ENCODE data around the gene GSDMA. TPM values are rescaled to one million over a fixed set of nuclear protein-coding genes. Genes with fewer than 3 reads are reported as not detected.

GSDMA gene
- total RNA-seq, 1 donor from 2014 or later, result 1.9 TPM

DNA sequence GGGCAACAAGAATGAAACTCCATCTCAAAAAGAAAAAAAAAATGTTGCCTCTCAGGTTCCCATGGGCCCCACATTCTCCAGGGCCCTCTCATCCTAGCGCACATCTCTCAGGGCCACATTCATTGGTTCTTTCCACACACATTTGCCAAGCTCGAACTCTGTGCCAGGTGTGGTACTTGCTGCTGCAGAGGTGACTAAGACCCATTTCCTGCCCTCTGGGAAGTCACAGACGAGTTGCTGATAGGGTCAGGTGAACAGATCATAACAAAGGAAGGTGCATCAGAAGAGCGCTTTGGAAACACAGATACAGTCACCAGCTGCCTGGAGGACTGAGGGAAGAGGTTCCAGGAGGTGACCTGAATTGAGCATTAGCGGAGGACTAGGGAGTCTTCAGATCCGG lies 1.0 kb downstream of the GSDMA start:
- peak; percentile 68 for ATAC-seq

DNA sequence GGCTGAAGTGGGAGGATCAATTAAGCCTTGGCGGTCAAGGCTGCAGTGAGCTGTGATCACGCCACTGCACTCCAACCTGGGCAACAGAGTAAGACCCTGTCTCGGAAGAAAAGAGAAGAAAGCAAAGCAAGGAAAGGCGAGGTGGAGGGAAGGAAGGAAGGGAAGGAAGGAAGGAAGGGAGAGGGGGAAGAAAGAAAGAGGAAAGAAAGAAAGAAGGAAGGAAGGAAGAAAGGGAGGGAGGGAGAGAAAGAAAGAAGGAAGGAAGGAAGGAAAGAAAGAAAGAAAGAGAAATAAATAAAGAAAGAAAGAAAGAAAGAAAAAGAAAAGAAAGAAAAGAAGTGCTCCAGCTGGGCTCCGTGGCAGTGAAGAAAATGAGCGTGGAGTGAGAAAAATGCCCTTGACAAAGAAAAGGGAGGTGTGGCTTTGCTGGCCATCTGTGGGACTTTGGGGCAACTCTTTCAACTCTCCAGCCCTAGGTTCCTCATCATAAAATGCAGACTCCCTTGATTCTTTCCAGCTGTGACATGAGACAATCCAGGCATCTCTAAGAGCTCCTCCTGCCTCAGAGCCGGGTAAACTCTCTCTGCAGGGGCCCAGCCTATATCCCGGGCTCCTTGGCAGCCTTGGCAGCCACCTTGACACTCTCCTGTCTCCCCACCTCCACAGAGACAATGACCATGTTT lies 2.4 kb downstream of the GSDMA start:
- ATAC-seq, result no peak

DNA sequence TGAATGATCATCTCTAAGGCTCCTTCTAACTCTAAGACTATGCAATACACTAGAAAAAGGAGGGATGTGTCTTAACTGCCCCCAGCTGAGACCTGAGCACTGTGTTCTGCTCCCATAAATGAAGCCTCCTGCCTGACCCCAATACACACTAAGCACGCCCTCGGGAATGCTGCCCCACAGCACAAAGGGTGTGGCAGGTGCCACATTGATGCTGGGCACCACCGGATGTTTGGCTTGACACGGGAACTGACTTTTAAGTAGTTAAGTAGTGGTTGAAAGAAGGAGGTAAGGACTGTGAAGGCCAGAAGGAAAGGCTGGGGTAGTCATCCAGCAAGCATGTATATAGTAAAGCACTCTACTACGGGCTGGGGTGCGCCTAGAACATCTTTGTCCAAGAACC lies 4.0 kb downstream of the GSDMA start:
- no peak for ATAC-seq

DNA sequence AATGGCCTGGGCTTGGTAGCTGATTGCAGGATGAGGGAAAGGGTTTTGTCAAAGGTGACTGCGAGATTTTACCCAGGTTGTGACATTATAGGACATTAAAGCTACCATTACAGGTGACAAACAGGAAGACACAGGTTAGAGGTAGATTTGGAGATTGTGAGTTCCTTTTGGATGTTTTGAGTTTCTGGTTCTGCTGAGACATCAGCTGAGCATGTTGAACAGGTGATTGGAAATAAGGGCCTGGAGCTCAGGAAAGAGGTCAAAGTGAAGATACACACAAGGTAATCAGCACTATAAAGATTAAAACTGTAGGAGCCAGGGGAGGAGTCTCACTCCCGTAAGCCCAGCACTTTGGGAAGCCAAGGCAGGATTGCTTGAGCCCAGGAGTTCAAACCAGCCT lies 6.0 kb downstream of the GSDMA start:
- ATAC-seq, result no peak

DNA sequence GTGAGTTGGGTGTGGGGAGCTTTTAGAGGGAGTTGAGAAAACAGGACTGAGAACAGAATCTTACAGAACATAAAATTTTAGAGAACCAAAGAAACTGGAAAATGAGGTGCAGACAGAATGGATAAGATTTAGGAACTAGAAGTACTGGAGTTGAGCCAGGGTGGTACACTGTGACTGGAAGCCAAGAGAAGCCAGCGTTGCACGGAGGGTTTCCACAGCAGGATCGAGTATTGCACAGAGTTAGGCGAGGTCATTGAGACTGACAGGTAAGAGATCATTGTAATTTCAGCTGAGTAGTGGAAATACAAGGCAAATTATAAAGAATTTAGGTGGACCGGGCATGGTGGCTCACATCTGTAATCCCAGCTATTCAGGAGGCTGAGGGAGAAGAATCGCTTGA lies 6.6 kb downstream of the GSDMA start:
- no peak for ATAC-seq

DNA sequence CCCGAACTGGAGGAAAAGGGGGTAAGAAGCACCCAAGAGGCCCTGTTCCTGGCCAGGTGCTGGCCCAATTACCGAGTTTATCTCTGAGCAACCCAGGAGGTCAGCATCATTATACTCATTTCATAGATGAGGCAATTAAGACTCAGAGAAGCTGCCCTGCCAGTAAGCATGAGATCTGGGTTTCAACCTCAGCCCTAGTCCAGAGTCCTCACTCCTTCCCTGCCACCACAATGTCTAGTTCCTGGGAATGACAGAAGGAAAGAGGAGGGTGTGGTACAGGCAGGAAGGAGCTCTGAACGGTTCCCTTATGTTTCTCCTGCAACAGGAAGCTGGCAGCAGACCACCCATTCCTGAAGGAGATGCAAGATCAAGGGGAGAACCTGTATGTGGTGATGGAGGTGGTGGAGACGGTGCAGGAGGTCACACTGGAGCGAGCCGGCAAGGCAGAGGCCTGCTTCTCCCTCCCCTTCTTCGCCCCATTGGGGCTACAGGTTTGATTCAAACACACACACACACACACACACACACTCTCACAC lies 7.4 kb downstream of the GSDMA start:
- ATAC-seq, result no peak

DNA sequence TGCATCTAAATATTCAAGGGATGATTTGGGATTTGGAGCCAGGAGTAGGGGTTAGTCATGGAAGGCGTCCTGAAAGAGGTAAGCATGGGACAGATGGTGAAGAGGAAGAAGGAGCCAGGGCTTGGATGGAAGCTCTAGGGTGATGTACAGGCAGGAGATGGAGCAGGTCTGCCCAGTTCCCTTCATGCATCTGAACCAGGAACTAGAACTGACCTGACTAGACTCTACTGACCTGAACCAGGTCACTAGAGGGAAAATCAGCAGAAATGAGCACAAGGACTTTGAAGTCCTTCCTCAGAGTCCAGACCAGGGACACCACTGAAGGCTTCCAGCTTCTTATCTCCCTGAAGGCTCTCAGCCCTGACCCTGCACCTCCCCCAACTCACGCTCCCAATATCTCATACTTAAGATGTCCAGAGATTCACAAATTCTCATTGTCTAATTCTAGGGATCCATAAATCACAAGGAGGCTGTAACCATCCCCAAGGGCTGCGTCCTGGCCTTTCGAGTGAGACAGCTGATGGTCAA lies 8.3 kb downstream of the GSDMA start:
- ATAC-seq, result peak; percentile 54

DNA sequence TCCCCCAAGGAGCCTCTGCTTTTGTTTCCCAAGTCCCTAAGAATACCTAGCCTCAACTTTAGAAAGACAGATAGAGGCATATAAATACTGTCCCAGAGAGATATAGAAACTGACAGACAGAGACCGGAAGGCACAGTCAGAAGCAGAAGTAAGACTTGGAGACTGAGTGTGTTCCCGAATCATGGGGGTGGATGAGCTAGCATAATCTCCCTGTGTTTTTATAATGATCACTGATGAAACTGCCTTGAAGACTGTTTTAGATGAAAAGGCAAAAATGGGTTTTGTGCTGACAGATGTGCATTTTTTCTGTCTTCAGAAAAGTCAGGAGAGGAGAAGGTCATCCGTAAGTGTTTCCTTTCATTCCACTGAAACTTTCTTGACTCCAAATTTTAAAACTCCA lies 9.5 kb downstream of the GSDMA start:
- no peak for ATAC-seq

DNA sequence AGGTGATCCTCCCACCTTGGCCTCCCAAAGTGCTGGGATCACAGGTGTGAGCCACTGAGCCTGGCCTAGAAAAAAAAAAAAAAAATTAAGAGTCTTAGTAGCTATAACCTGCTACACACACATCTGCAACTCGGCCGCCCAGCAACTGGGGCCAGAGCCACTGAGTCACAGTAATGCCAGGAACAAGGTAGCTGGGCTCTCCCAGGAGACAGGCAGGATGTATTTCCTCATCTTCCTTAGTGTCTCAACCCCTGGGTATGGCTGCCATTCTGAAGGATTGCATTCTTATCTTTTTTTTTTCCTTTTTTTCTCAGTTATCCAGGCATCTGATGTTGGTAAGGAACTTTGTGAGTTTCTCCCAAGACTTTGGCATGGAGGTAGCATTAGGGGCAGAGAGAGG lies 10.7 kb downstream of the GSDMA start:
- peak; percentile 31 for ATAC-seq

DNA sequence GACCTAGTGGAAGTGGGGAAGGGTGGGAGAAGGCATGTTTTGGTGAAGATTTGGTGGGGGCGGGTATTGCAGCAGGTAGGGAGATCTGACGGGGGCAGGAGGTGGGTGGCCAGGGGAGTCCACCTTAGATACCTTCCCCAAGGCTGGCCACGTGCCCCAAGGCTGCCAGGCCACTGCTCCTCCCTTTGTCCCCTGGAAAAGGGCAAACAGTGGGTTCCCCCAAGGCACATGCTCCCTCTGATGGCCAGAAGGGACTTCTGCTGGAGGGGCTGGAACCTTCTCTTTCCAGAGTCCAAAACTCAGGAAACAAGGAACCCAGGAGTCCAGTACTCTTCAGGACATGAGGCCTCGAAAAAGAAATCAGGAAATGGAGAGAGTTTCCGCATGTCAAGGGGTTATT lies 11.6 kb downstream of the GSDMA start:
- no peak for ATAC-seq

DNA sequence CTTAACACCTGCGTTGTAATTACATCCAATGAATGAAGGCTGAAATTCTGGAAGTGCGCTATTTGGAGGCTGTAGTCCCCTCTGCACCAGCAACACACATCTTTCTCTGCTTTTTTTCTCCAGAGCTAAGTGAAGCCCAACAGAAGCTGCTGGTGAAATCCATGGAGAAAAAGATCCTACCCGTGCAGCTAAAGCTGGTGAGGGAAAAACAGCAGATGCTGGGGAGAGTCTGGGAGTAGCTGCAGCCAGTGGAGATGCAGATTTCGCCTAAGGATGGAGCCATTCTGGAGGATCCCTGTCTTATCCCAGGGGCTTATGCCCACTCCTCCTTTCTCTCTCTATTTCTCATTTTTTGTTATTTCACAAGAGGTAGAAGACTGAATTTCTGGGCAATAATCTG lies 13.0 kb downstream of the GSDMA start:
- no peak for ATAC-seq

DNA sequence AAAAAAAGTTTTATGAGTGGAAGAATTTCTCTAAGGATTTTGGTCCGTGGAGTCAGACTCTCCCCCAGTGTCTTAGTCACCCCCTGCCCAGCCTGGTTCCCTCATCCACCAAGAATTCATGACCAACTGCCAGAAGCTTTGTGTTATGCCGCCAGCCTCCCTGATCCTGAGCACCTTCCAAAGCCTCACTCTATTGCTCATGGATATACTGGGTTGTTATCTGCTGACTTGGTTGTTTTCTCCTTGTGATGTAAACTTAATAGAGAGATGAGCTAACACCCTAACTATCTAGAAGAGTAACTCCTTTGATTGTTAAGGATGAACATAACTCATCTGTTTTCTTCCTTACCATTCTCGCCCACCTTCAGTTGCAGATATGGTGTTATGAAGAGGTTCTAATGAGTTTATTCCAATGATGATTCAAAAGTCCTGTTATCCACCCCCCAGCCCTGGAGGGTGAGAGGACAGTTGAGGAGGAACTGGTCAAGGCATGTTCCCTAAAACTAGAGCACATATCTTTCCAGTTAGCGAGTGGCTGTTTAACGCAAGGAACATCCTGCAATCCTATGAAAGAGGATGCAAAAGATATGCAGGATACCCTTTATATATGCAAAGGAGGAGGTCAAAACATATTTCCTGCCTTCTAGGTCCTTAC lies 16.3 kb downstream of the GSDMA start:
- peak; percentile 41 for ATAC-seq

DNA sequence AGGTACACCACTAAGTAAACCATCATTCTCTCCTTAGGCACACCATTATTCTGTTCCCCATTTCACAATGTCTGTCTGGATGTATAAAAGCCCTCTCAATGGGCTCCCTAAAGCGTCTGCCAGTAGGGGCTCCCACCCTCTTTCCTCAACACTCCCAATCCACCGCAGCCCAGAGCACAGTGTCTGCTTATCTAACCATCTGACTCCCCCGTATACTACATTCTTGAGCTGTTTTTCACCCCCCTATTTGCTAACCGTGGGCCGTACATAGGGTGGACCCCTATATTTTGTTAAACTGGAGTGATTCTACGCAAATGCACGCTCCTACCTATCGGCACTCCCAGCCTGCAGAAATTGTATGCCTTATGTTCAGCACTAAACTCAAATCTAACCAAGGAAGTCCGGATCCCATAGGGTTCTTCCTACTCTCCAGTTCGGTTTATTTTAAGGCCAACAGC lies 17.1 kb downstream of the GSDMA start:
- peak; percentile 13 for ATAC-seq

DNA sequence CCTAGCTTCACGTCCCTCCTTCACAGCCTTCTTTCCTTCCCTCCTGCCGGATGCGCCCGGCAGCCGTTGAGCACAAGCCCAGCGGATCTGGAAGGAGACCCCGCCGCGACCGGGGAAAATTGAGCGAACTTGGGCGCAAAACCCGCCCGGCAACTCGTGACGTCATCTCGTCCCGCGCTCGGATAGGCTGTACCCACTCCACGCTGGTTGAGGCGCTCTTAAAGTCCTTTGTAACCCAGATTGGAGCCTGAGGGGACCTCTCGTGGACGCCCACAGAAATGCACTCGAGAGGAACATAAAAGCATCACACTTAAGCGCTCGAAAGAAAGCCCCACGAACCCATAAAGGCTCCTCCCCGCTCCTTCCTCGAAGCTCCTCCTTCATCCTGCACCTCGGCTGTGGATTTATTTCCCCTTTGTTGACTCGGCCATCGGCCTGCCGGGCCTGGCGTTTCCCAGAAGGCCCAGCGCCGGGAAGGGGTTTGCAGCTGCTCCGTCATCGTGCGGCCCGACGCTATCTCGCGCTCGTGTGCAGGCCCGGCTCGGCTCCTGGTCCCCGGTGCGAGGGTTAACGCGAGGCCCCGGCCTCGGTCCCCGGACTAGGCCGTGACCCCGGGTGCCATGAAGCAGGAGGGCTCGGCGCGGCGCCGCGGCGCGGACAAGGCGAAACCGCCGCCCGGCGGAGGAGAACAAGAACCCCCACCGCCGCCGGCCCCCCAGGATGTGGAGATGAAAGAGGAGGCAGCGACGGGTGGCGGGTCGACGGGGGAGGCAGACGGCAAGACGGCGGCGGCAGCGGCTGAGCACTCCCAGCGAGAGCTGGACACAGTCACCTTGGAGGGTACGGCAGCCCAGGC lies 17.8 kb downstream of the GSDMA start, which contains the start of gene PSMD3:
TSS of gene PSMD3 (plus strand) at position 457 of the 856 bp plus-strand sequence. CDS start at position 621, 164 bp downstream.
- peak; percentile 96 for ATAC-seq

DNA sequence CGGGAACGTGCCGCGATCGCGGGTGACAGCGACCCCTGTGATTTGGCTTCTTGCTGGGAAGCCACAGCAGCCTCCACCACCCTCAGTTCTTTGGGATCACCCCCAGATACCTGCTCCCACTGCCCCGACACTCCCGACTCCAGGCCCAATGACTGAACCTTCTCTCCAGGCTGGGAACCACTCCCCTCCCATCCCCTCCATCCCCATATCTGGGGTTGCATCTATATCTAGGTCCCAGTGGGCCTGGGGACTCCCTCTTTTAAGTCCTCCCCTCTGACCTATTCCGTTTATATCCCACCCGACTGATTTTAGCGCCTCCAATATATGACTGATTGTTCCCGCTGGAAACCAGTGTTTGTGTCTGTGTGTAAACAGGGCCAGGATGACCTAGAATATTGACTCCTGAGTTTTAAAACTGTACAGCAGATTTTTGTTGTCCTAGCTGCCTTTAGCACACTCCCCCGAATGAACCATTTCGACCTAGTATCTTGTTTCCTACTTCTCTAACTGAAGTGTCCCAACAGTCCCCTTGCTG lies 18.5 kb downstream of the GSDMA start:
- ATAC-seq, result peak; percentile 19

DNA sequence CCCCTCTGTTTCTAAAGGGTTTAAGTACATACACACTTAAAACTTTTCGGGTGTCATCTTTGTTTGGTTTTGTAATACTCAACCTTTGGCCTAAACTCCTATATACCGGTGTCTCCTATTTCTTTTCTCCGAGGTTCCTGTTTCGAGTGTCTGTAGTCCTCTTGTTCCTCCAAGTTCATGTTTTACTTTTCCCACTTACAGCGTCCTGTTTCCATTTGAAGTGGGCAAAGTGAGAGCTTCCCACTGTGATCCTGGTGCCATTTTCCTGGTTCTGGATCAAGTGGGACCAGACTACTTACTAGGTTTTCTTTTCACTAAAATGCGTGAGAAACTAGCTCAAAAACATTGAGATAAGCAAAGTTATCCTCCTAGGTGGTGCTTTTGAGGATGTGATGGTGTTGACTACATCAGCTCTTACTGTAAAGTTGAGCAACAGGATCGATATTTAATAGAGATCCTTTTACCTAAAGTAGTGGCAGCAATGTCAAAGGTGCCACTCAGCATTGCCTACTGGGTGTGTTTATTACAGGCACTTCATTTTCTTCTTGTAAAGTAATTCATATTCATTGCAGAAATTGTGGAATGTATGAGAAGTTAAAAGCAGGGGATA lies 19.1 kb downstream of the GSDMA start:
- ATAC-seq, result no peak

DNA sequence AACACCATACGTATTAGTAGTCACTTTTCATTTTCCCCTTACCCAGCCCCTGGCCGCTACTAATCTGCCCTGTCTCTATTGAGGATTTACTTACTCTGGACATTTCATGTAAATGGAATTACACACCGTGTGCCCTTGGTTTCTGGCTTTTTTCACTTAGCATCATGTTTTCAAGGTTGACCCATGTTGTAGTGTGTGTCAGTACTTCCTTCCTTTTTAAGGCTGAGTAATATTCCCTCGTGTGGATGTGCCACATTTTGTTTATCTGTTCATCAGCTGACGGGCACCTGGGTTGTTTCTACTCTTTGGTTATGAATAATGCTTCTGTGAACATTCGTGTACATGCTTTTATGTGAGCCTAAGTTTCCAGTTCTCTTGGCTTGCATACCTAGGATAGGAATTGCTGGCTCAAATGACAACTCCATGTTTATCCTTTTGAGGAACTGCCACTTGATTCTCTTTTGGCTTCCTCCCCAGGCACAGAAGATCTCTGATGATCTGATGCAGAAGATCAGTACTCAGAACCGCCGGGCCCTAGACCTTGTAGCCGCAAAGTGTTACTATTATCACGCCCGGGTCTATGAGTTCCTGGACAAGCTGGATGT lies 25.5 kb downstream of the GSDMA start:
- no peak for ATAC-seq

DNA sequence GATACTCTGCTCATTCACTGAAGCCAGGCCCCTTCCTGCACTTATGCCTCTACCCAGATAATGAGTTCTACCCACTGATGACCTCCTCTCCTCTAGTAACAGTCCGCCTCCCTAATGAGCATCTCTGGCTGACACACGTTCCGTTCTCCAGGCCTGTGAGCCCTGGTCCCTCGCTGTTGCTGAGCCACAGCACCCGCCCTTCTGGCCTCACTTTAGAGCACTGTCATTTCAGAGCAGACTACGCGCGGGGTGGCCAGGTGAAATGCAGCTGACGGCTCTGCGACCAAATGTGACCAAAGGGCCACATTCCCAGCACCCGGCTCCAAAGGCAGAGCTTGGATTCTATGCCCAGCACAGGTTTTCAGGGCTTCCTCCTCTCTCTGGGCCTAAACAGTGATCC lies 31.6 kb downstream of the GSDMA start:
- ATAC-seq, result no peak

DNA sequence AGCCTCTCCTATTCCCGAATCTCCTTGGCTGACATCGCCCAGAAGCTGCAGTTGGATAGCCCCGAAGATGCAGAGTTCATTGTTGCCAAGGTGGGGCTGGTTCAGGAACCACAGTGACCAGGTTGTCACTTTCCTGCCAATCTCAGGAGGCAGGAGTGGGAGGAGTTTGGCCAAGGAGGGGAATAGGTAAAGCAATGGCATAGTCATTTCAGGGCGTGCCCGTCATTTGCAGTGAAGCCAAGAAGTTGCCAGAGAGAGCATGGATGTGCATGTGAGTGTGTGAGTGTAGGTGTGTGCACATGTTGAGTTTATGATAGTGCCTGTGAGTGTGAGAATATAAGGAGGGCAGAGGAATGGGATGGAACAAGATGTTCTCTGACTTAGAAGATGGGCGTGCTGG lies 32.6 kb downstream of the GSDMA start:
- ATAC-seq, result peak; percentile 76

DNA sequence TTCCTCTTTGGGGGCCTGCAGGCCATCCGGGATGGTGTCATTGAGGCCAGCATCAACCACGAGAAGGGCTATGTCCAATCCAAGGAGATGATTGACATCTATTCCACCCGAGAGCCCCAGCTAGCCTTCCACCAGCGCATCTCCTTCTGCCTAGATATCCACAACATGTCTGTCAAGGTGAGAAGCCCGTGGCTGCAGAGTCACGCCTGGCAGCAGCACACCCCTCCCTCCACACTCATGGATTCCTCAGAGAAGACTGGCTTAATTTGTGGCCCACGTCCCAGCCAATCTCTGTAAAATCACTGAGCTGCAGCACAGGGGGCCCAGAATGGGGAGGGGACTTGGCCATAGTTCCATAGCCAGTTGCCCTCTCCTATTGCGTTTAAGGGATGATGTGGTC lies 33.4 kb downstream of the GSDMA start:
- no peak for ATAC-seq

DNA sequence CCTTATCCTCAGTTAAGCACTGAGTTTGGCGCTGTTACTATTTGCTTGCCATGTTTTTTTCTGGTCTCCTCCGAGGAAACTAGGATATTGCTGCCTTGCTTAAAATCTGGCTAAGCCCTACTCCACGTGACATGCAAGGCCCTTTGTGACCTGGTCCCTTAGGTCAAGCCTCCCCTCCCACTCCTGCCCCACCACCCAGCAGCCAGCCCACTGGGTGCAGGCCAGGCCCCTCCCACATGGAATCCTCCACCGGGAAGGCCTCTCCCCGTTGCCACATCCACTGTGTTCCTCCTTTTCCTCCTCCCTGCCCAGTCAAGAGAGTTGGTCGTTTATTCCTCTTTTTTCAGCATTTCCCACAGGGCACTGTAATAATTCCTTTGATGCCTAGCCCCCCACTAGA lies 34.0 kb downstream of the GSDMA start:
- ATAC-seq, result no peak

DNA sequence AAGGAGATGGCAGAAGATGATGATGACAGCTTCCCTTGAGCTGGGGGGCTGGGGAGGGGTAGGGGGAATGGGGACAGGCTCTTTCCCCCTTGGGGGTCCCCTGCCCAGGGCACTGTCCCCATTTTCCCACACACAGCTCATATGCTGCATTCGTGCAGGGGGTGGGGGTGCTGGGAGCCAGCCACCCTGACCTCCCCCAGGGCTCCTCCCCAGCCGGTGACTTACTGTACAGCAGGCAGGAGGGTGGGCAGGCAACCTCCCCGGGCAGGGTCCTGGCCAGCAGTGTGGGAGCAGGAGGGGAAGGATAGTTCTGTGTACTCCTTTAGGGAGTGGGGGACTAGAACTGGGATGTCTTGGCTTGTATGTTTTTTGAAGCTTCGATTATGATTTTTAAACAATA lies 34.7 kb downstream of the GSDMA start:
- no peak for ATAC-seq

All from esophagus mucosa (tissue), 1 donor.